ENCODE results near the gene SLBP.

SLBP gene

DNA sequence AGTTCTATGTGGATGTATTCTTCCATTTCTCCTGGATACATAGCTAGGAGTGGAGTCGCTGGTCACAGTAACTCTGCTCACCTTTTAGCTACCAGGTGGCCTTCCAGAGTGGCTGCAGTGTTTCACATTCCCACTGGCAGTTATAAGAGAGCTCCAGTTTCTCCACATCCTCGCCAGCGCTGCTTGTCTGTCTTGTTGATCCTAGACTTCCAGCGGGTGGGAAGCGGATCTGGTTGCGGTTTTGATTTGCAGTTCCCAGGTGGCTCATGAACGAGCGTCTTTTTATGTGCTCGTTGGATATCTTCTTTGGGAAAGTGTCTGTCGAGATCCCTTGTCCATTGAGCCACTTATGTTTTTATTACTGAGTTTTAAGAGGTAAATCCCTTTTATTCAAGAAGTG is 20.8 kb upstream of the SLBP start:
- ChIA-PET POLR2A (ENCODE audit: low non-redundant PET) (no interaction called here), CTCF (no interaction called here)
- DNase-seq (ENCODE audit: low spot score): no peak
- H3K27ac ChIP-seq: 0 out of 2 replicates have a peak overlapping the region, but pooled peaks have one; percentile 25
- TF ChIP-seq, protein P1, sequence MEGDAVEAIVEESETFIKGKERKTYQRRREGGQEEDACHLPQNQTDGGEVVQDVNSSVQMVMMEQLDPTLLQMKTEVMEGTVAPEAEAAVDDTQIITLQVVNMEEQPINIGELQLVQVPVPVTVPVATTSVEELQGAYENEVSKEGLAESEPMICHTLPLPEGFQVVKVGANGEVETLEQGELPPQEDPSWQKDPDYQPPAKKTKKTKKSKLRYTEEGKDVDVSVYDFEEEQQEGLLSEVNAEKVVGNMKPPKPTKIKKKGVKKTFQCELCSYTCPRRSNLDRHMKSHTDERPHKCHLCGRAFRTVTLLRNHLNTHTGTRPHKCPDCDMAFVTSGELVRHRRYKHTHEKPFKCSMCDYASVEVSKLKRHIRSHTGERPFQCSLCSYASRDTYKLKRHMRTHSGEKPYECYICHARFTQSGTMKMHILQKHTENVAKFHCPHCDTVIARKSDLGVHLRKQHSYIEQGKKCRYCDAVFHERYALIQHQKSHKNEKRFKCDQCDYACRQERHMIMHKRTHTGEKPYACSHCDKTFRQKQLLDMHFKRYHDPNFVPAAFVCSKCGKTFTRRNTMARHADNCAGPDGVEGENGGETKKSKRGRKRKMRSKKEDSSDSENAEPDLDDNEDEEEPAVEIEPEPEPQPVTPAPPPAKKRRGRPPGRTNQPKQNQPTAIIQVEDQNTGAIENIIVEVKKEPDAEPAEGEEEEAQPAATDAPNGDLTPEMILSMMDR (conservative IDR thresholded peaks at IDR 0.05; ENCODE audit: low read depth): no peak

DNA sequence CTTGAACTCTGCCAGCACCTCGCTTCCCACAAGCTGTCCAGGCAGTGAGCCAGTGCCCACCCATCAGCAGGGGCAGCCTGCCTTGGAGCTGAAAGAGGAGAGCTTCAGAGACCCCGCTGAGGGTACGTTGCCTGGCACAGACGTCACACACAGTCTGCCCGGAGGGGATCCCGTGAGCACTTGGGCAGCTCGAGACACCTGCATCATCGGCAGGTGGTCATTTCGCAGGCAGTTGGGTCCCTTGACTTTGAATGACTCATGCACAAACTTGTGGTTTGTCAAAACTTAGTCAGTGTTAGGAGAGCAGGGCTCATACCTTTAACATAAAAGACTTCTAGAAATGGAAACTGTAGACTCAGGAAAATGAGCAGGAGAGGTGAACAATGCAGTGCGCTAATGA is 19.1 kb upstream of the SLBP start:
- DNase-seq (ENCODE audit: low spot score): no peak
- ChIA-PET CTCF (no interaction called here), POLR2A (ENCODE audit: low non-redundant PET) (interaction anchor here (0.6 kb wide), 1 partner anchor 8 kb away, joined by 3 read pairs; no protein-coding TSS in a partner anchor)
- peak overlapping the region; percentile 96 for H3K27ac ChIP-seq
- TF ChIP-seq, protein P1 (conservative IDR thresholded peaks at IDR 0.05; ENCODE audit: low read depth): no peak

DNA sequence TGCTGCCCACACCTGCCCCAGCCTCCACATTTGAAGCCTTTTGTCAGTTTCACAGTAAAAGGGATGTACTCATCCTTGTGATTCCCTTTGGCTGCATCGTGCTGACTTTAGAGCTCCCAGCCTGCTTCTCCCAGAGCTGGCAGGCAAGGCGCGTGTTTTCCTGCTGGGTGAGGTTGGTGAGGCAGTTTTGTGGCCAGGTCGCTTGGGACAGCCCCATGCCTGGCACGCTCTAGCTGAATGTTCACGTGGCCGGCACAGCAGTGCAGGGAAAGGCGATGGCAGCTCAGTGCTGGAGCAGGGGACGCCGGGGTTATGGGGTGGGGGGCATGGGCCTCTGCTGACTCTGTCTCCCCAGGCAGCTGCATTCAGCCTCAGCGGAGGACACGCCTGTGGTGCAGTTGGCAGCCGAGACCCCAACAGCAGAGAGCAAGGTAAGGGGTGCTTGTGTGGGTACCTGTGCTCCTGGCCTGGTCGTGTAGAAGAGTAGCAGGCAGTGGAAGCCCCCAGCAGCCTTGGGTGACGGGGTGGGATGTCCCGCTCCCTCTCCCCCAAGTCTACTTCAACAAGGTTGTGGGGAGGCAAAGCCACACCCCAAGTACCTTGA is 18.5 kb upstream of the SLBP start:
- TF ChIP-seq, protein P1 (conservative IDR thresholded peaks at IDR 0.05; ENCODE audit: low read depth): no peak
- POLR2A ChIA-PET (ENCODE audit: low non-redundant PET): interaction anchor here (0.6 kb wide), 1 partner anchor 8 kb away, joined by 3 read pairs; no protein-coding TSS in a partner anchor
- H3K27ac ChIP-seq: peak overlapping the region; percentile 96
- no peak for DNase-seq (ENCODE audit: low spot score)
- CTCF ChIA-PET: interaction anchor here (0.6 to 0.7 kb wide), 5 partner anchors 9 to 894 kb away, joined by 3 to 5 read pairs (median 3); no protein-coding TSS in a partner anchor

DNA sequence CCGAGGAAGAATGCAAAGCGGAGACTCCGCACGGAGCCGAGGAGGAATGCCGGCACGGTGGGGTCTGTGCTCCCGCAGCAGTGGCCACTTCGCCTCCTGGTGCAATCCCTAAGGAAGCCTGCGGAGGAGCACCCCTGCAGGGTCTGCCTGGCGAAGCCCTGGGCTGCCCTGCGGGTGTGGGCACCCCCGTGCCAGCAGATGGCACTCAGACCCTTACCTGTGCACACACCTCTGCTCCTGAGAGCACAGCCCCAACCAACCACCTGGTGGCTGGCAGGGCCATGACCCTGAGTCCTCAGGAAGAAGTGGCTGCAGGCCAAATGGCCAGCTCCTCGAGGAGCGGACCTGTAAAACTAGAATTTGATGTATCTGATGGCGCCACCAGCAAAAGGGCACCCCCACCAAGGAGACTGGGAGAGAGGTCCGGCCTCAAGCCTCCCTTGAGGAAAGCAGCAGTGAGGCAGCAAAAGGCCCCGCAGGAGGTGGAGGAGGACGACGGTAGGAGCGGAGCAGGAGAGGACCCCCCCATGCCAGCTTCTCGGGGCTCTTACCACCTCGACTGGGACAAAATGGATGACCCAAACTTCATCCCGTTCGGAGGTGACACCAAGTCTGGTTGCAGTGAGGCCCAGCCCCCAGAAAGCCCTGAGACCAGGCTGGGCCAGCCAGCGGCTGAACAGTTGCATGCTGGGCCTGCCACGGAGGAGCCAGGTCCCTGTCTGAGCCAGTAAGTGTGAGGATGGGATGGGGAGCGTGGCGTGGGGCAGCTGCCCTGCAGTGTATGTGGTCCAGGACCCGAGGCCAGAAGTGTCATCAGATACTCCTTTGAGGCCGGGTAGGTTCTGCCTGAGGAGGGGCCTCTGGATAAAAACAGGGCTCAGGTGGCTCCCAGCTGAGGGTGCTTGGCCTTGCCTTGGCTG is 16.2 kb upstream of the SLBP start:
- peak overlapping the region; percentile 96 for H3K27ac ChIP-seq
- ChIA-PET POLR2A (ENCODE audit: low non-redundant PET) (no interaction called here), CTCF (interaction anchor here (0.6 kb wide), 3 partner anchors 37 to 597 kb away, joined by 3 to 4 read pairs (median 3); no protein-coding TSS in a partner anchor)
- TF ChIP-seq, protein P1 (conservative IDR thresholded peaks at IDR 0.05; ENCODE audit: low read depth): no peak
- DNase-seq (ENCODE audit: low spot score): no peak

DNA sequence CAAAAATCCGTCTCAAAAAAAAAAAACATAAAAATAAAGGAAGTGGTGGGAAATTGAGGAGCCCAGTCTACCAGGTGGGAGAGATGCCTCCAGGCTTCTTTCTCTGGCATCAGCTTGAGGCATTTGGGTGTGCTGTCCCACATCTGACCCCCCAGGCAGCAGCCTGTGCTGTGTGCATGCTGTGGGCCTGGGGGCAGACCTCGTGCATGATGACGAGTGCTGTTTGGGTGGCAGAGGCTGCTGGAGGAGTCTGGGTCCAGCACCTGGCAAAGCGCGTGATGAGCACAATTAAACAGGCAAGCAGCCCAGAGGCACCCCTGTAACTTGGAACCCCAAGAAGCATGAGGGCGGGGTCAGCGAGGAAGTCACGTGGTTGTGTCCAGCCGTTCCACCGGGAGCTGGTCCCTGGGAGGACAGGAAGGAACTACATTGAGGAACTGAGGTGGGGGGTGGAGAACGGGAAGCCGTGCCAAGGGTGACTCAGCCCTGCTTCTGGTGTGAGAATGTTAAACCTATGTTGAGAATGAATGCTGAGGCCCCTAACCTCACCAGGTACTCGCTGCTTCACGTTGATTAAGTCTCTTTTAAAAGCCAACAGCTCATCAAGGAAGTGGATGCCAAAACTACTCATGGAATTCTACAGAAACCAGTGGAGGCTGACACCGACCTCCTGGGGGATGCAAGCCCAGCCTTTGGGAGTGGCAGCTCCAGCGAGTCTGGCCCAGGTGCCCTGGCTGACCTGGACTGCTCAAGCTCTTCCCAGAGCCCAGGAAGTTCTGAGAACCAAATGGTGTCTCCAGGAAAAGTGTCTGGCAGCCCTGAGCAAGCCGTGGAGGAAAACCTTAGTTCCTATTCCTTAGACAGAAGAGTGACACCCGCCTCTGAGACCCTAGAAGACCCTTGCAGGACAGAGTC is 15.3 kb upstream of the SLBP start:
- peak overlapping the region; percentile 96 for H3K27ac ChIP-seq
- POLR2A ChIA-PET (ENCODE audit: low non-redundant PET): no interaction called here
- TF ChIP-seq, protein P1 (conservative IDR thresholded peaks at IDR 0.05; ENCODE audit: low read depth): no peak
- peak; percentile 76 for DNase-seq (ENCODE audit: low spot score)
- CTCF ChIA-PET: interaction anchor here (0.6 to 1.0 kb wide), 4 partner anchors 10 to 272 kb away, joined by 3 to 6 read pairs (median 4); no protein-coding TSS in a partner anchor

All from RWPE1 (cell line).